ENCODE data around the gene OR10G4.

The OR10G4 gene

DNA sequence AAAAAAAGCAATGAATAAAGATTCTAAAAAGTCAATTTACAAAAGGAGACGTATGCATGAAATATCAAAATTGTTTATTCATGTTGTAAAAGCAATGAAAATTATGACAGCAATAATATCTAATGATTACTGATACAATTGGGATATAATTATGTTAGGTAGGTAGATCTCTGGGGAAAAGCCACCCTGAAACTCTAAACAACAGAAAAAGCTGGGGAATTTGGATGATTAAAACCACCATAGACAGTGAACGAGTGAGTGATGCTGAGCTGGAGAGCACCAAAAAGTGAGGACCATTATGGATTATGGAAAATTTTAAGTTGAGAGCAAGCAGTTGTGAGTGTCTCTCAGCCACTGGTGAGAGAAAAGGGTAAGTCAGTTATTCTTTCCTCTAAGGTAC lies 13.7 kb downstream of the OR10G4 start, which contains the start of gene OR10G8:
TSS of gene OR10G8 (plus strand) at position 301 of the 400 bp plus-strand sequence. CDS start 2,825 bp downstream, outside the sequence.
- no peak for DNase-seq (ENCODE audit: low spot score)
- no peak within 1 kb of the TSS for H3K27ac ChIP-seq
- no peak within 1 kb of the TSS for H3K4me3 ChIP-seq
- TF ChIP-seq, protein P1, sequence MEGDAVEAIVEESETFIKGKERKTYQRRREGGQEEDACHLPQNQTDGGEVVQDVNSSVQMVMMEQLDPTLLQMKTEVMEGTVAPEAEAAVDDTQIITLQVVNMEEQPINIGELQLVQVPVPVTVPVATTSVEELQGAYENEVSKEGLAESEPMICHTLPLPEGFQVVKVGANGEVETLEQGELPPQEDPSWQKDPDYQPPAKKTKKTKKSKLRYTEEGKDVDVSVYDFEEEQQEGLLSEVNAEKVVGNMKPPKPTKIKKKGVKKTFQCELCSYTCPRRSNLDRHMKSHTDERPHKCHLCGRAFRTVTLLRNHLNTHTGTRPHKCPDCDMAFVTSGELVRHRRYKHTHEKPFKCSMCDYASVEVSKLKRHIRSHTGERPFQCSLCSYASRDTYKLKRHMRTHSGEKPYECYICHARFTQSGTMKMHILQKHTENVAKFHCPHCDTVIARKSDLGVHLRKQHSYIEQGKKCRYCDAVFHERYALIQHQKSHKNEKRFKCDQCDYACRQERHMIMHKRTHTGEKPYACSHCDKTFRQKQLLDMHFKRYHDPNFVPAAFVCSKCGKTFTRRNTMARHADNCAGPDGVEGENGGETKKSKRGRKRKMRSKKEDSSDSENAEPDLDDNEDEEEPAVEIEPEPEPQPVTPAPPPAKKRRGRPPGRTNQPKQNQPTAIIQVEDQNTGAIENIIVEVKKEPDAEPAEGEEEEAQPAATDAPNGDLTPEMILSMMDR (IDR thresholded peaks at IDR 0.05), result no peak

DNA sequence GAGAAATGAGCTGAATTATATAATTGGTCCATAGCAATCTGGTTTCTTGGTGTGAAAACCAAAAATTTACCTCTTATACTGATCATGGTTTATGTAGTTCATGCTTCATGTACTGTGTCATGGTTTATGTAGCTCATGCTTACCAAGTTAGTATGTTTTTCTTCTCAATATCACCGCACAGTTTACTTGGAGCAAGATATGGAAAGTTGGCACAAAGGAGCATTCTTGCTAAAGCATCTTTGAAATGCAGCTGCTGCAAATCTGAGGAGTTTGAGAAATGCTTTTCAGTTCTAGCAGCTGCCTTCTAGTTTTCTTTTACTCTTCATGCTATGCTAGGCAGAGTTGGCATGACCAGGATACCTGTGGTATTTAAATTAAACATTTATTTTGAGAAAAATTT lies 23.9 kb downstream of the OR10G4 start:
- H3K27ac ChIP-seq, result no peak overlapping the region
- DNase-seq (ENCODE audit: low spot score), result no peak
- H3K4me3 ChIP-seq, result no peak overlapping the region
- TF ChIP-seq, protein P1 (IDR thresholded peaks at IDR 0.05), result no peak

DNA sequence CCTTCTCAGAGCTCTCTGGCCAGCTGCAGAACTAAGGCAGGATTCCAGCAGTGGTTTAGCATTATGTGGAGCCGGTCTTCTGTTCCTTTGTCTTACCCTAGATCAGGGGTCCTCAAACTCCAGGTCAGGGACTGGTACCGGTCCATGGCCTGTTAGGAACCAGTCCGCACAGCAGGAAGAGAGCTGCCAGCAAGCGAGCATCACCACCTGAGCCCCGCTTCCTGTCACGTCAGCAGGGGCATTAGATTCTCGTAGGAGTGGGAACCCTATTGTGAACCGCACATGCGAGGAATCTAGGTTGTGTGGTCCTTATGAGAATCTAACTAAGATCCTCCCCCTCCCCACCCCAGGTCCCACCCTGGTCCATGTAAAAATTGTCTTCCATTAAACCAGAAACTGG lies 26.8 kb downstream of the OR10G4 start:
- Histone ChIP-seq H3K4me3 (no peak overlapping the region), H3K27ac (no peak overlapping the region)
- no peak for DNase-seq (ENCODE audit: low spot score)
- TF ChIP-seq, protein P1 (IDR thresholded peaks at IDR 0.05), result no peak

DNA sequence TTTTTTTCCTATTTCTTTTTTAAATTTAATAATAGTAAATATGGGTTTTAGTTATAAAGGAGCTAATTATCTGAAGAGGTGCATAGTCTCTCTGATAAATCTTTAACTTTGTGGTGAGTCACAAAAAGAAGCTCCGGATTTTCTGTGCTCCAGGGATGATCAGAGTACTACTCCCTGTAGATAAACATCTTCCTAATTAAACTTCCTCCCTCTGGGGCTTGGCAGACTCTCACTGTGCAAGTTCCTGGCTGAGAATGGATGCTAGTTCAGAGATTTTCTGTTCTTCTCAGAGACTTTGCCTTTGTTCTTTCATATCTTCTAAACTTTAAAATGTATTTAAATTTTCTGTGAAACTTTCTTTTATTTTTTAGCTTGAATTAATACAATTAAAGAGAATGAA lies 28.5 kb downstream of the OR10G4 start, which contains the start of gene OR10G7:
TSS of gene OR10G7 (minus strand) at position 72 of the 400 bp plus-strand sequence. CDS start 2,324 bp downstream, outside the sequence.
- TF ChIP-seq, protein P1 (IDR thresholded peaks at IDR 0.05), result no peak
- no peak within 1 kb of the TSS for H3K27ac ChIP-seq
- DNase-seq (ENCODE audit: low spot score), result no peak
- H3K4me3 ChIP-seq, result no peak within 1 kb of the TSS

DNA sequence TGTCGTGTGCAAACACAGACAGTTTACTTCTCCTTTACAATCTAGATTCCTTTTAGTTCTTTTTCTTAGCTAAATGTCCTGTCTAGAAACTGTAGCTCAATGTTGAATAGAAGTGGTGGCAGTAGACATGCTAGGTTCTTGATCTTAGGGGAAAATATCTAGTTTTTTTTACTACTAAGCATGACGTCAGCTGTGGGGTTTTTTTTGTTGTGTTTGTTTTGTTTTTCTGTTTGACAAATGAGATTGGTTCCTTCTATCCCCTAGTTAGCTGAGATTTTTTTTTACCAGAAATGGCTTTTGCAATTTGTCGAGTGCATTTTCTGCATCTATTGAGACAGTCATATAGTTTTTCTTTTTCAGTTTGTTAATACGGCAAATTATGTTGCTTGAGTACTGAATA lies 30.6 kb downstream of the OR10G4 start:
- DNase-seq (ENCODE audit: low spot score), result no peak
- Histone ChIP-seq H3K27ac (no peak overlapping the region), H3K4me3 (no peak overlapping the region)
- TF ChIP-seq, protein P1 (IDR thresholded peaks at IDR 0.05), result no peak

DNA sequence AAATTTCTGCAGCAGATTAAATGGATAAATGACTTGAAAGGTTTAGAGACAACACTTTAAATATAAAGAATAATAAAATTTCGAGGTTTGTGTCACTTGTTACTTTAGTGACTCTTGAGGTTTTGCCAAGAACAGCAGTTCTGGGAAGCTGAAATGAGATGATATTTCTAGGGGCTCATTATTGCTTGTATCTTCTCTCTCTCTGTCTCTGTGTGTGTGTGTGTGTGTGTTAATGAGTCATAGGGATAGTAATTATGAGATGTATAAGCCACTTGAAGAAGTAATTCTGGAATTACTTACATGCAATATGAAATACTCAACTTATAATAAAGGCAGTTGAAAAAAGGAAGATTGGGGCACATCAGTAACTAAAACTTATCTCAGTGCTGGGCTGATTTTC lies 38.0 kb downstream of the OR10G4 start:
- Histone ChIP-seq H3K4me3 (no peak overlapping the region), H3K27ac (no peak overlapping the region)
- TF ChIP-seq, protein P1 (IDR thresholded peaks at IDR 0.05), result no peak
- no peak for DNase-seq (ENCODE audit: low spot score)

DNA sequence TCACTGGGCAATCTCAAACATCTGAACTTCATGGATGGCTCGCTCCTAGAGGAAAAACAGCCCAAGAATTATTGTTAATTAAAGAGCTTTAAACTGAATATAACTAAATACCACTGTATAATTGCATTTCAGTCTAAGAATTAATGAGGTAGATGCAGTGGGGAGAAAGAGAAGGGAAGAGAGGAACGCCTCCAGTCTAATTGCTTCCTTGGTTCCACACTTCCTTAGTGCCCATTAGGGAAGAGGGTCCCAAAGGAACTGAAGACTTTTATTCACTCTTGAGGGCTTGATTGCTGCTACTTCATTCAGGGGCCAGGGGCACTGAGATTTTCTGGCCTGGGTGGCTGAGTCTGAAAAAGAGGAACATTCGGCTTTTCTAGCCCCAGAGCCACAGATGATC lies 40.2 kb downstream of the OR10G4 start:
- DNase-seq (ENCODE audit: low spot score), result no peak
- TF ChIP-seq, protein P1 (IDR thresholded peaks at IDR 0.05), result no peak
- H3K4me3 ChIP-seq, result no peak overlapping the region
- H3K27ac ChIP-seq, result no peak overlapping the region

Measured in coronary artery (tissue), 2 donors.